ENCODE results near the gene CD28. TPM values are rescaled to one million over a fixed set of nuclear protein-coding genes. Genes with fewer than 3 reads are reported as not detected.
A peak's percentile ranks its signal among the peaks of the same experiment; 100 is the strongest.

Gene CD28
- total RNA-seq, 2 experiments from 2014 or later, result 128 to 130 TPM

- Histone ChIP-seq H3K4me3 (ENCODE audit: low read length) (no peak overlapping the region), H3K27ac (ENCODE audit: low read depth in 1 of 2, low read length in 2 of 2) (no peak overlapping the region), H3K4me1 (ENCODE audit: insufficient read depth, low read length) (peaks cover 7% of the 10 kb centered on the region), H3K36me3 (ENCODE audit: insufficient read depth, low read length) (no peaks in the 10 kb centered on the region), H3K27me3 (ENCODE audit: control insufficient read depth in 1 of 2, insufficient read depth in 2 of 2, low read length in 2 of 2) (no peaks in the 10 kb centered on the region), H3K9me3 (ENCODE audit: control insufficient read depth in 1 of 2, insufficient read depth in 1 of 2, low read length in 2 of 2) (no peaks in the 10 kb centered on the region)
- no peak overlapping the region for H3K27ac Mint-ChIP-seq
- no peaks in the 10 kb centered on the region for H3K36me3 Mint-ChIP-seq (ENCODE audit: low read depth)
- ChIA-PET CTCF (no interaction called here), POLR2A (no interaction called here)
- no peak for TF ChIP-seq CTCF (IDR thresholded peaks at IDR 0.05)
- H3K4me1 Mint-ChIP-seq (ENCODE audit: low read depth), result peaks cover 40% of the 10 kb centered on the region
- DNase-seq, result peak in 3 of 14 experiments; percentile 11 to 48 (median 35)
- intact Hi-C loops (cut with DNase I, micrococcal nuclease), result no loop called here
- no peaks in the 10 kb centered on the region for H3K9me3 Mint-ChIP-seq
- H3K27me3 Mint-ChIP-seq, result no peaks in the 10 kb centered on the region
- no peak for ATAC-seq (ENCODE audit: poor library complexity)
- no peak overlapping the region for H3K4me3 Mint-ChIP-seq
Observed at GRCh38 chr2:203673933-203674332, 32.5 kb upstream of the CD28 start.

GRCh38 chr2:203675086-203675485 lies 31.4 kb upstream of the CD28 start:
- H3K4me3 ChIP-seq (ENCODE audit: low read length), result no peak overlapping the region
- H3K27ac ChIP-seq (ENCODE audit: low read depth in 1 of 2, low read length in 2 of 2), result no peak overlapping the region
- H3K36me3 ChIP-seq (ENCODE audit: insufficient read depth, low read length), result no peaks in the 10 kb centered on the region
- no peaks in the 10 kb centered on the region for H3K27me3 ChIP-seq (ENCODE audit: control insufficient read depth in 1 of 2, insufficient read depth in 2 of 2, low read length in 2 of 2)
- H3K36me3 Mint-ChIP-seq (ENCODE audit: low read depth), result no peaks in the 10 kb centered on the region
- no peaks in the 10 kb centered on the region for H3K9me3 Mint-ChIP-seq
- no peak for DNase-seq
- H3K27ac Mint-ChIP-seq, result no peak overlapping the region
- ChIA-PET CTCF (no interaction called here), POLR2A (no interaction called here)
- no peak for ATAC-seq (ENCODE audit: poor library complexity)
- H3K4me1 ChIP-seq (ENCODE audit: insufficient read depth, low read length), result peaks cover 7% of the 10 kb centered on the region
- no peaks in the 10 kb centered on the region for H3K9me3 ChIP-seq (ENCODE audit: control insufficient read depth in 1 of 2, insufficient read depth in 1 of 2, low read length in 2 of 2)
- intact Hi-C loops (cut with DNase I, micrococcal nuclease), result no loop called here
- no peaks in the 10 kb centered on the region for H3K27me3 Mint-ChIP-seq
- no peak overlapping the region for H3K4me3 Mint-ChIP-seq
- TF ChIP-seq CTCF (IDR thresholded peaks at IDR 0.05), result no peak
- peaks cover 41% of the 10 kb centered on the region for H3K4me1 Mint-ChIP-seq (ENCODE audit: low read depth)

GRCh38 chr2:203678971-203679370 lies 27.5 kb upstream of the CD28 start:
- ChIA-PET POLR2A (no interaction called here), CTCF (no interaction called here)
- ATAC-seq (ENCODE audit: poor library complexity), result no peak

More at GRCh38 chr2:203678971-203679370, 27.5 kb upstream of the CD28 start:
- Histone ChIP-seq H3K4me1 (ENCODE audit: insufficient read depth, low read length) (peaks cover 21% of the 10 kb centered on the region), H3K4me3 (ENCODE audit: low read length) (no peak overlapping the region), H3K27me3 (ENCODE audit: control insufficient read depth in 1 of 2, insufficient read depth in 2 of 2, low read length in 2 of 2) (no peaks in the 10 kb centered on the region), H3K36me3 (ENCODE audit: insufficient read depth, low read length) (no peaks in the 10 kb centered on the region), H3K27ac (ENCODE audit: low read depth in 1 of 2, low read length in 2 of 2) (no peak overlapping the region), H3K9me3 (ENCODE audit: control insufficient read depth in 1 of 2, insufficient read depth in 1 of 2, low read length in 2 of 2) (no peaks in the 10 kb centered on the region)
- no peak for TF ChIP-seq CTCF (IDR thresholded peaks at IDR 0.05)
- intact Hi-C loops (cut with DNase I, micrococcal nuclease), result no loop called here
- no peak for DNase-seq
- Mint-ChIP-seq H3K4me3 (no peak overlapping the region), H3K36me3 (ENCODE audit: low read depth) (no peaks in the 10 kb centered on the region), H3K9me3 (no peaks in the 10 kb centered on the region), H3K27ac (no peak overlapping the region), H3K4me1 (ENCODE audit: low read depth) (peaks cover 61% of the 10 kb centered on the region), H3K27me3 (no peaks in the 10 kb centered on the region)

Data from CD4-positive, alpha-beta T cell (primary cell).